Gastroesophageal sphincter (tissue), 4 donors: ENCODE measurements around the gene FOXK1. TPM values are rescaled to one million over a fixed set of nuclear protein-coding genes. Genes with fewer than 3 reads are reported as not detected.

ENCODE experiments used
- ATAC-seq: fragments of 150-250 bp; one replicate; pipeline ENCODE4 v1.9.1; 2016; ENCODE audit warnings: mild to moderate bottlenecking, moderate library complexity
- H3K27ac ChIP-seq, 4 donors: fragments of 200-600 bp; sonication (generic) in 3 of 4; 1 replicate in 3 of 4; 2 replicates in 1 of 4; pipeline ENCODE4 v1.5.1; 2016 to 2019
- H3K27me3 ChIP-seq: fragments of 200-600 bp; sonication (generic); one replicate; pipeline ENCODE4 v1.5.1; 2019
- H3K36me3 ChIP-seq, 2 donors: fragments of 200-600 bp; sonication (generic); one replicate each; pipeline ENCODE4 v1.5.1; 2019; ENCODE audit warnings: control low read depth in 1 of 2
- H3K4me1 ChIP-seq, 3 donors: fragments of 200-600 bp; sonication (generic); 1 replicate in 2 of 3; 2 replicates in 1 of 3; pipeline ENCODE4 v1.5.1; 2016 to 2019; ENCODE audit warnings: control low read depth in 2 of 3
- H3K4me3 ChIP-seq, 2 donors: fragments of 200-600 bp; sonication (generic); one replicate each; pipeline ENCODE4 v1.5.1; 2019; ENCODE audit warnings: mild to moderate bottlenecking in 1 of 2, moderate library complexity in 1 of 2
- H3K9me3 ChIP-seq, 3 donors: fragments of 200-600 bp; sonication (generic); one replicate each; pipeline ENCODE4 v1.5.1; 2017 to 2019; ENCODE audit warnings: control low read depth in 2 of 3
- CTCF ChIP-seq, 4 experiments: fragments of 200-600 bp in 2 of 4; fragments of 450-650 bp in 2 of 4; sonication (generic) in 1 of 4; IDR thresholded peaks; one replicate each; pipeline ENCODE4 v1.5.1; 2017 to 2019; ENCODE audit warnings: antibody characterized with exemption in 4 of 4, mild to moderate bottlenecking in 2 of 4, moderate library complexity in 2 of 4
- EP300 ChIP-seq: sonication (generic); formaldehyde crosslinking; IDR thresholded peaks from one replicate; pipeline ENCODE4 v1.6.1; 2017; ENCODE audit warnings: antibody characterized with exemption, mild to moderate bottlenecking
- POLR2A ChIP-seq, 2 donors: fragments of 450-650 bp; IDR thresholded peaks; one replicate each; pipeline ENCODE4 v1.6.1; 2017; ENCODE audit warnings: antibody characterized with exemption in 2 of 2, mild to moderate bottlenecking in 2 of 2, moderate library complexity in 1 of 2
- POLR2AphosphoS5 ChIP-seq: sonication (generic); formaldehyde crosslinking; IDR thresholded peaks from one replicate; pipeline ENCODE4 v1.6.1; 2017; ENCODE audit warnings: antibody characterized with exemption
- WGBS, 2 donors: methylation state at CpG; one replicate each; pipeline ENCODE4 v1.1.5; 2018; ENCODE audit warnings: low coverage in 1 of 2; 5-methylcytosine and 5-hydroxymethylcytosine counted together
- total RNA-seq, 4 donors: library from RNA; depleted of rRNA; stranded (reverse); fragments of >200 nt; gene quantifications; one replicate each; pipeline ENCODE4 v1.1.0, GENCODE V29; 2016

Gene FOXK1
- total RNA-seq, 4 donors from 2014 or later: 28.5 to 45.2 (median 30.0) TPM

DNA sequence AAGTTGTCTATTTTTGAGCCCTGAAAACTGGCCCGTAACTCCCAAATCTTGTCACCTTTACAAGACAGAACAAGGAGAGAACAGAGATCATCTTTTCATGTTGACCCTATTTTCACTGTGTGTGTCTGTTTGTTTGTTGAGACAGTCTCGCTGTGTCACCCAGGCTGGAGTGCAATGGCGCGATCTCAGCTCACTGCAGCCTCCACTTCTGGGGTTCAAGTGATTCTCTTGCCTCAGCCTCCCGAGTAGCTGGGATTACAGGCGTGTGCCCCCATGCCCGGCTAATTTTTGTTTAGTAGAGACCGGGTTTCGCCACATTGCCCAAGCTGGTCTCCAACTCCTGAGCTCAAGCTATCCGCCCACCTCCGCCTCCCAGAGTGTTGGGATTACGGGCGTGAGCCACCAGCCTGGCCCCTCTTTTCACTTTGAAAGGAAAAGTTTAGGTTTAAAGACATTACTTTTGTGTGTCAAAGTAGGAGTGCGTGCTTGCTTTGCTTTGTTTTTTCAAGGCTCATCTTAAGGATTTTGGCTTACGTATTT is 32.1 kb downstream of the FOXK1 start:
- WGBS, 2 donors: 100% methylated on average over 3 to 6 of the region's 15 CpGs
- Histone ChIP-seq H3K27me3 (no peaks in the 10 kb centered on the region), H3K4me1 (peaks cover 0 to 54% (median 18%) of the 10 kb centered on the region in 3 donors), H3K9me3 (no peaks in the 10 kb centered on the region), H3K36me3 (peaks cover 0 to 14% of the 10 kb centered on the region in 2 donors), H3K27ac (peak overlapping the region in 1 of 4 donors; percentile 29), H3K4me3 (no peak overlapping the region)
- TF ChIP-seq EP300: no peak
- no peak for TF ChIP-seq CTCF (IDR thresholded peaks at IDR 0.05)
- no peak for TF ChIP-seq POLR2AphosphoS5
- TF ChIP-seq POLR2A (IDR thresholded peaks at IDR 0.05): no peak
- no peak for ATAC-seq

- ATAC-seq: no peak
- WGBS, 2 donors: 69 to 79% methylated on average over 11 to 22 of the region's 26 CpGs
- no peak for TF ChIP-seq CTCF (IDR thresholded peaks at IDR 0.05)
- no peak for TF ChIP-seq POLR2AphosphoS5
- TF ChIP-seq EP300: no peak
- TF ChIP-seq POLR2A (IDR thresholded peaks at IDR 0.05): no peak
- Histone ChIP-seq H3K4me3 (peak overlapping the region in 1 of 2 donors; percentile 12), H3K27ac (peak overlapping the region in 3 of 4 donors; percentile 61 to 71 (median 62)), H3K27me3 (no peaks in the 10 kb centered on the region), H3K9me3 (no peaks in the 10 kb centered on the region), H3K36me3 (peaks cover 0 to 14% of the 10 kb centered on the region in 2 donors), H3K4me1 (peaks cover 0 to 54% (median 18%) of the 10 kb centered on the region in 3 donors)
Measured at GRCh38 chr7:4714767-4715409, 32.8 kb downstream of the FOXK1 start.

DNA sequence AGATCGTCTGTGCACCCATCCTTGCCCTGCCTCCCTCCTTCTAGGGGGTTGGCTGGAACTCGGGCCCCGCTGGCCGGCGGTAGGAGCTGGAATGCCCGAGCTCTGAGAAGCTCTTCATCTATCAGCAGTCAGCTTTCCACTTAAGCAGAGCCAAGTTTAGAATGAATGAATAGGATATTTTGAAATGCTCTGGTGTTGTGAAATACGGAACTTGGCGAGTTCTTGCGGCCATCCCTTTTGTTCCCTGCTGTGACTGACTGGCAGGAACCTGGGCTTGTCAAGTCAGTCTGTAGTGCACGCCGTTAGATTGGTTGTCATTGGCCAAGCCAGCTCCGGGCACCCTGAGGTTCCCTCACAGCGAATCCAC is 33.3 kb downstream of the FOXK1 start:
- H3K4me3 ChIP-seq: peak overlapping the region in 1 of 2 donors; percentile 12
- no peaks in the 10 kb centered on the region for H3K27me3 ChIP-seq
- H3K36me3 ChIP-seq: peaks cover 0 to 14% of the 10 kb centered on the region in 2 donors
- peak overlapping the region in 3 of 4 donors; percentile 61 to 71 (median 62) for H3K27ac ChIP-seq
- peaks cover 0 to 54% (median 18%) of the 10 kb centered on the region in 3 donors for H3K4me1 ChIP-seq
- 38% methylated on average over 3 of the region's 13 CpGs; no CpG with 5 or more reads in 1 of the 2 donors for WGBS, 2 donors
- peak; percentile 83 for TF ChIP-seq POLR2AphosphoS5
- no peak for TF ChIP-seq POLR2A (IDR thresholded peaks at IDR 0.05)
- TF ChIP-seq EP300: no peak
- TF ChIP-seq CTCF (IDR thresholded peaks at IDR 0.05): no peak
- peak; percentile 89 for ATAC-seq
- no peaks in the 10 kb centered on the region for H3K9me3 ChIP-seq

DNA sequence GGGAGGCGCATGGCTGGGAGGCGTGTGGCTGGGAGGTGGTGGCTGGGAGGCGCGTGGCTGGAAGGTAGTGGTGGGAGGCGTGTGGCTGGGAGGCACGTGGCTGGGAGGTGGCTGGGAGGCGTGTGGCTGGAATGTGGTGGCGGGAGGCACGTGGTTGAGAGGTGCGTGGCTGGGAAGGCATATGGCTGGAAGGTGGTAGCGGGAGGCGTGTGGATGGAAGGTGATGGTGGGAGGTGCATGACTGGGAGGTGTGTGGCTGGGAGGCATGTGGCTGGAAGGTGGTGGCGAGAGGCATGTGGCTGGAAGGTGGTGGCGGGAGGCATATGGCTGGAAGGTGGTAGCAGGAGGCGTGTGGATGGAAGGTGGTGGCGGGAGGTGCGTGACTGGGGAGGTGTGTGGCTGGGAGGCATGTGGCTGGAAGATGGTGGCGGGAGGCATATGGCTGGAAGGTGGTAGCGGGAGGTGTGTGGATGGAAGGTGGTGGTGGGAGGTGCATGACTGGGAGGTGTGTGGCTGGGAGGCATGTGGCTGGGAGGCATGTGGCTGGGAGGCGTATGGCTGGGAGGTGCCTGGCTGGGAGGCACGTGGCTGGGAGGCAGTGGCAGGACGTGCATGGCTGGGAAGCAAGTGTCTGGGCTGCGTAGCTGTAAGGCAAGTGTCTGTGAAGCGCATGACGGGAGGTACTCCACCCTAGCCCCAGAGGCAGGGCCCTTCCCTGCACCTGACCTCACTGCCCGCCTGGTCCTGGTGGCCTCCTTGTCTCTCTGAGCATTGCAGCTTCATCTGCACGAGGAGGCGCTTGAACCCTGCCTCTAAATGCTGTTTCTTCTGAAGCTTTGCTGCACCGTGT is 35.1 kb downstream of the FOXK1 start:
- no peak overlapping the region for H3K4me3 ChIP-seq
- TF ChIP-seq POLR2AphosphoS5: no peak
- TF ChIP-seq POLR2A (IDR thresholded peaks at IDR 0.05): no peak
- no peak for TF ChIP-seq EP300
- H3K27me3 ChIP-seq: no peaks in the 10 kb centered on the region
- WGBS, 2 donors: 86 to 93% methylated on average over 12 to 27 of the region's 29 CpGs
- H3K36me3 ChIP-seq: peaks cover 0 to 8% of the 10 kb centered on the region in 2 donors
- no peaks in the 10 kb centered on the region for H3K9me3 ChIP-seq
- no peak overlapping the region for H3K27ac ChIP-seq
- peaks cover 0 to 65% (median 18%) of the 10 kb centered on the region in 3 donors for H3K4me1 ChIP-seq
- no peak for ATAC-seq

GRCh38 chr7:4718075-4718474 is 36.0 kb downstream of the FOXK1 start:
- H3K27me3 ChIP-seq: no peaks in the 10 kb centered on the region
- WGBS, 2 donors: 91 to 95% methylated on average over 8 to 19 of the region's 22 CpGs
- TF ChIP-seq POLR2AphosphoS5: no peak
- TF ChIP-seq EP300: no peak
- no peak for TF ChIP-seq CTCF (IDR thresholded peaks at IDR 0.05)
- TF ChIP-seq POLR2A (IDR thresholded peaks at IDR 0.05): no peak
- peaks cover 0 to 8% of the 10 kb centered on the region in 2 donors for H3K36me3 ChIP-seq
- no peaks in the 10 kb centered on the region for H3K9me3 ChIP-seq
- no peak overlapping the region for H3K27ac ChIP-seq
- no peak for ATAC-seq
- H3K4me1 ChIP-seq: peaks cover 0 to 65% (median 20%) of the 10 kb centered on the region in 3 donors
- no peak overlapping the region for H3K4me3 ChIP-seq
